ENCODE results near the gene ZNF518A.

DNA sequence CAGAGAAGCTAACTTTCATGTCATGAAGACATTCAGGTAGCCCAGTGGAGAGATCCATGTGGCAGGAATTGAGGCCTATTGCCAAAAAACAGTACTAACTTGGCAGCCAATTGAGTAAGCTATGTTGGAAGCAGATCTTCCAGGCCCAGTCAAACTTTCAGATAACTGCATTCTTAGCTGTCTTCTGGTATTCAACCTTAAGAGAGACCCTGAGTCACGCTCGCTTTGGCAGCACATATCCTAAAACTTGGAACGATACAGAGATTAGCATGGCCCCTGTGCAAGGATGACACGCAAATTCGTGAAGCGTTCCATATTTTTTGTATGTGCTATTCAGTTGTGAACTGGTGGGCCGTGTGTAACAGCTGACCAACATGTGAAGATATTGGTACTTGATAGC lies 17.6 kb upstream of the ZNF518A start:
- no peak for TF ChIP-seq EP300 (IDR thresholded peaks at IDR 0.05; ENCODE audit: borderline replicate concordance in 1 of 2, control insufficient read depth in 1 of 2, low read depth in 2 of 2, low read length in 2 of 2)
- no peak for TF ChIP-seq CEBPB (IDR thresholded peaks at IDR 0.05; ENCODE audit: borderline replicate concordance in 1 of 2, low read depth in 2 of 2, low read length in 2 of 2)
- no peak for TF ChIP-seq CREM (IDR thresholded peaks at IDR 0.05; ENCODE audit: low read depth)
- TF ChIP-seq, protein P1, sequence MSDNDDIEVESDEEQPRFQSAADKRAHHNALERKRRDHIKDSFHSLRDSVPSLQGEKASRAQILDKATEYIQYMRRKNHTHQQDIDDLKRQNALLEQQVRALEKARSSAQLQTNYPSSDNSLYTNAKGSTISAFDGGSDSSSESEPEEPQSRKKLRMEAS (IDR thresholded peaks at IDR 0.05; ENCODE audit: low read depth, low read length): no peak
- TF ChIP-seq CHD1 (IDR thresholded peaks at IDR 0.05; ENCODE audit: low read depth, low read length): no peak

Measured in GM12878 (cell line).